ENCODE measurements around the gene SEMA3C.

SEMA3C gene

GRCh38 chr7:80918399-80918798 lies 452 bp downstream of the SEMA3C start:
- no peak for TF ChIP-seq CTCF (IDR thresholded peaks at IDR 0.05; ENCODE audit: low read depth, low read length, missing control alignments)

DNA sequence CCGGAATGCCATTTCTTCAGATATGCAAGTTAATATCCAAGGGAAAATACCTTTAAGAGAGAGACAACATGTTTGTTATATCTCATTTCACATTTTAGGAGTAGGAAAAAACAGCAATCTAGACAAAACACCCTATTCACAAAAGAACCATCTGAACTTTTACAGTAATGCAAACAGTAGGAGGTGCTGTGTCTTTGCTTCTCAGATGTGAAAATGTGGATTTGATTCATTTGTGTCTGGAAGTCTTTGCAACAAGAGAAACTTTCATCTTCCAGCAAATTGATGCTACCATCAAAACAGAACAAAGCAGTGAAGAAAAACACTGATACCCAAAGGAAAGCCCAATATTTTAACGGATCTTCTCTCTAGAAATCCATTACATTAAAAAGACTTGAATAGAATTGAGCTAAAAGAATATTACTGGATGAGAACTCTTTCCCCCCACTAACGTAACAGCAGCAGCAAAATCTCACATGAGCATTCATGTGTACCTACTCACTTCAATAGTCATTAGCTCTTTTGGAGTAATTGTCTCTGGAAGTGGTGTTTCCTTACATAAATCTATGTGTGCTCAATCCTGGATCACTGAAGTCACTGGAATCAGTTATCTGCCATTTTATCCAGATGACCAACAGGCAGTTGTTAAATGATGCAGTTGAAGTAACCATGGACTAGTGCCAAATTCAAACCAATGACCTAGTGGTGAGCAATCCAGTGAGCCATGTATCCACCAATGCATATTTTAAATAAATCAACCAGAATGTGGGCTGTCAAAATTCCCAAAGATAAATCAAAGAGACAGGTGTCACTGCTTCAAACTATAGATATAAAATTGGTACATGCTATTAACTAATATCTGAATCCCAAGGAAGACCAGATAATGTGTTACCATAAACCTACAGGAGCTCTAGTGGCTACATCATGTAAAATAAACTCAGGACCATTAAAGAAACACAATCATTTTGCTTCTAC lies 1.8 kb downstream of the SEMA3C start:
- TF ChIP-seq CTCF (IDR thresholded peaks at IDR 0.05; ENCODE audit: low read depth, low read length, missing control alignments) = peak; percentile 48
- in situ Hi-C loops (cut with HindIII; ENCODE audit: low sequenced_read_pairs) = loop anchor here (25.0 kb wide), 1 partner anchor 520 kb away; no protein-coding TSS in a partner anchor
- peak overlapping the region; percentile 90 for H3K4me3 ChIP-seq (ENCODE audit: low read depth, low read length)
- peak; percentile 43 for DNase-seq (ENCODE audit: low read depth)

More at GRCh38 chr7:80918399-80918798, 452 bp downstream of the SEMA3C start:
- DNase-seq (ENCODE audit: low read depth) = no peak
- in situ Hi-C loops (cut with HindIII; ENCODE audit: low sequenced_read_pairs) = loop anchor here (25.0 kb wide), 1 partner anchor 519 kb away; no protein-coding TSS in a partner anchor
- peak overlapping the region; percentile 90 for H3K4me3 ChIP-seq (ENCODE audit: low read depth, low read length)

DNA sequence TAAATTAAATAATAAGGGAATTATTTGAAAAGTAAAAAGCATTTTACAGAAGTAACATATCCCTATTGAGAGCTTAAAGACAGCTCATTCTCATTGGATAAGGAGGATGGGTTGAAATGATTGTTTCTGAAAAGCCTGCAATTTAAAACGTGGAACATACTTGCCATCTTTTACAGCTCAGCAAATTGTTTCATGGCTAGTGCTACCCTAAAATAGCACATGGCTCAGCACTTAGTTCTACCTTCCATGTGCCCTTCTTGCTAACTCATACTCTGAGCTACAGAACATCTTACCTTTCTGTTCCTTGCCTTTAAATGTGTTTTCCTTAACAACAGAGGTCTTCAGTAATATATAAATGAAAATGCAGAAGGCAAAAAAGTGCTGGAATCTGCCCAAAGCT lies 8.6 kb downstream of the SEMA3C start:
- no peak for DNase-seq (ENCODE audit: low read depth)
- in situ Hi-C loops (cut with HindIII; ENCODE audit: low sequenced_read_pairs) = loop anchor here (25.0 kb wide), 1 partner anchor 527 kb away; no protein-coding TSS in a partner anchor
- TF ChIP-seq CTCF (IDR thresholded peaks at IDR 0.05; ENCODE audit: low read depth, low read length, missing control alignments) = no peak
- H3K4me3 ChIP-seq (ENCODE audit: low read depth, low read length) = no peak overlapping the region

GRCh38 chr7:80908360-80908797 lies 10.5 kb downstream of the SEMA3C start:
- DNase-seq (ENCODE audit: low read depth) = no peak
- in situ Hi-C loops (cut with HindIII; ENCODE audit: low sequenced_read_pairs) = loop anchor here (25.0 kb wide), 1 partner anchor 529 kb away; no protein-coding TSS in a partner anchor
- H3K4me3 ChIP-seq (ENCODE audit: low read depth, low read length) = no peak overlapping the region
- no peak for TF ChIP-seq CTCF (IDR thresholded peaks at IDR 0.05; ENCODE audit: low read depth, low read length, missing control alignments)

GRCh38 chr7:80907612-80908011 lies 11.2 kb downstream of the SEMA3C start:
- no peak for DNase-seq (ENCODE audit: low read depth)
- H3K4me3 ChIP-seq (ENCODE audit: low read depth, low read length) = no peak overlapping the region
- in situ Hi-C loops (cut with HindIII; ENCODE audit: low sequenced_read_pairs) = loop anchor here (25.0 kb wide), 1 partner anchor 530 kb away; no protein-coding TSS in a partner anchor
- TF ChIP-seq CTCF (IDR thresholded peaks at IDR 0.05; ENCODE audit: low read depth, low read length, missing control alignments) = no peak

GRCh38 chr7:80907141-80907601 lies 11.7 kb downstream of the SEMA3C start:
- DNase-seq (ENCODE audit: low read depth) = no peak
- in situ Hi-C loops (cut with HindIII; ENCODE audit: low sequenced_read_pairs) = loop anchor here (25.0 kb wide), 1 partner anchor 530 kb away; no protein-coding TSS in a partner anchor
- TF ChIP-seq CTCF (IDR thresholded peaks at IDR 0.05; ENCODE audit: low read depth, low read length, missing control alignments) = no peak
- no peak overlapping the region for H3K4me3 ChIP-seq (ENCODE audit: low read depth, low read length)

All from astrocyte of the cerebellum (primary cell).